Neural progenitor cell (in vitro differentiated cells): ENCODE measurements around the gene LRFN2. TPM values are rescaled to one million over a fixed set of nuclear protein-coding genes. Genes with fewer than 3 reads are reported as not detected.

Experiments
- DNase-seq: peaks from one replicate; pipeline ENCODE4 v3.0.0-alpha.2; 2016; ENCODE audit warnings: low spot score
- H2AFZ ChIP-seq: fragments of 200-600 bp; sonication (generic); replicated peaks from 2 replicates; pipeline ENCODE4 v1.6.1; 2016; ENCODE audit warnings: antibody characterized with exemption
- H3F3A ChIP-seq: fragments of 200-600 bp; sonication (generic); 2 replicates; pipeline ENCODE4 v1.6.1; 2016; ENCODE audit warnings: antibody characterized with exemption, low read depth
- H3K27ac ChIP-seq: fragments of 200-600 bp; sonication (generic); 2 replicates; pipeline ENCODE4 v1.5.1; 2016; ENCODE audit warnings: mild to moderate bottlenecking
- H3K27me3 ChIP-seq: fragments of 200-600 bp; sonication (generic); 2 replicates; pipeline ENCODE4 v1.6.1; 2016; ENCODE audit warnings: mild to moderate bottlenecking, moderate library complexity
- H3K36me3 ChIP-seq: fragments of 200-600 bp; sonication (generic); 2 replicates; pipeline ENCODE4 v1.5.1; 2016
- H3K4me1 ChIP-seq: fragments of 200-600 bp; sonication (generic); 2 replicates; pipeline ENCODE4 v1.6.1; 2016; ENCODE audit warnings: mixed run types
- H3K4me2 ChIP-seq: fragments of 200-600 bp; sonication (generic); 2 replicates; pipeline ENCODE4 v1.6.1; 2016
- H3K4me3 ChIP-seq: fragments of 200-600 bp; sonication (generic); 2 replicates; pipeline ENCODE4 v1.5.1; 2016
- H3K79me2 ChIP-seq: fragments of 200-600 bp; sonication (generic); 2 replicates; pipeline ENCODE4 v1.6.1; 2016; ENCODE audit warnings: low read depth
- H3K9ac ChIP-seq: fragments of 200-600 bp; sonication (generic); 2 replicates; pipeline ENCODE4 v1.6.1; 2016
- H3K9me3 ChIP-seq: fragments of 200-600 bp; sonication (generic); 2 replicates; pipeline ENCODE4 v1.5.1; 2016; ENCODE audit warnings: low read depth
- H4K20me1 ChIP-seq: fragments of 200-600 bp; sonication (generic); 2 replicates; pipeline ENCODE4 v1.6.1; 2016; ENCODE audit warnings: low read depth
- H3K27ac Mint-ChIP-seq: 3 replicates; pipeline ENCODE4 v1.8.0; 2021; ENCODE audit warnings: mixed read lengths
- H3K27me3 Mint-ChIP-seq: 2 replicates; pipeline ENCODE4 v1.8.0; 2022; ENCODE audit warnings: low read depth, mild to moderate bottlenecking, inconsistent platforms, moderate library complexity, mixed read lengths; ENCODE audit not compliant: insufficient read depth
- H3K36me3 Mint-ChIP-seq: 3 replicates; pipeline ENCODE4 v1.8.0; 2021; ENCODE audit warnings: mixed read lengths
- H3K4me1 Mint-ChIP-seq: 3 replicates; pipeline ENCODE4 v1.8.0; 2021; ENCODE audit warnings: mixed read lengths
- H3K4me3 Mint-ChIP-seq: 3 replicates; pipeline ENCODE4 v1.8.0; 2021; ENCODE audit warnings: mild to moderate bottlenecking, moderate library complexity, mixed read lengths
- H3K9me3 Mint-ChIP-seq: 3 replicates; pipeline ENCODE4 v1.8.0; 2020; ENCODE audit warnings: mixed read lengths
- CTCF ChIP-seq: fragments of 200-600 bp; sonication (generic); IDR thresholded peaks from 2 replicates; pipeline ENCODE4 v1.5.1; 2017; ENCODE audit warnings: antibody characterized with exemption, mild to moderate bottlenecking
- EZH2 ChIP-seq: fragments of 200-600 bp; sonication (generic); IDR thresholded peaks from 2 replicates; pipeline ENCODE4 v1.6.1; 2017; ENCODE audit warnings: antibody characterized with exemption, mild to moderate bottlenecking, moderate library complexity
- EZH2phosphoT487 ChIP-seq: fragments of 200-600 bp; sonication (generic); IDR thresholded peaks from 2 replicates; pipeline ENCODE4 v1.6.1; 2017; ENCODE audit warnings: antibody characterized with exemption
- total RNA-seq: library from RNA; depleted of rRNA; stranded (reverse); fragments of >200 nt; gene quantifications from 2 replicates; pipeline ENCODE4 v1.2.3, GENCODE V29; 2015; ENCODE audit warnings: low replicate concordance

Gene LRFN2
- total RNA-seq, 1 donor from 2014 or later: not detected

GRCh38 chr6:40521496-40521895 lies 65.7 kb downstream of the LRFN2 start:
- Histone ChIP-seq H3K4me2 (no peak overlapping the region), H3K9me3 (no peaks in the 10 kb centered on the region), H3K9ac (no peak overlapping the region), H3K36me3 (no peaks in the 10 kb centered on the region), H3K27ac (no peak overlapping the region), H2AFZ (no peak overlapping the region), H3F3A (peaks cover 3% of the 10 kb centered on the region), H3K4me3 (no peak overlapping the region), H3K27me3 (no peaks in the 10 kb centered on the region), H4K20me1 (no peaks in the 10 kb centered on the region), H3K79me2 (no peaks in the 10 kb centered on the region), H3K4me1 (peaks cover 16% of the 10 kb centered on the region)
- no peak overlapping the region for H3K4me3 Mint-ChIP-seq
- H3K4me1 Mint-ChIP-seq: peaks cover 24% of the 10 kb centered on the region
- no peak for DNase-seq
- TF ChIP-seq EZH2: no peak
- no peak for TF ChIP-seq CTCF
- TF ChIP-seq EZH2phosphoT487: no peak
- no peak overlapping the region for H3K27ac Mint-ChIP-seq
- no peaks in the 10 kb centered on the region for H3K36me3 Mint-ChIP-seq
- peaks cover 23% of the 10 kb centered on the region for H3K27me3 Mint-ChIP-seq
- H3K9me3 Mint-ChIP-seq: no peaks in the 10 kb centered on the region

GRCh38 chr6:40520678-40521077 lies 66.5 kb downstream of the LRFN2 start:
- peaks cover 3% of the 10 kb centered on the region for H3F3A ChIP-seq
- H3K4me1 Mint-ChIP-seq: peaks cover 24% of the 10 kb centered on the region
- H3K27me3 Mint-ChIP-seq: peaks cover 21% of the 10 kb centered on the region
- H3K4me3 Mint-ChIP-seq: no peak overlapping the region
- TF ChIP-seq EZH2phosphoT487 (no peak), CTCF (no peak), EZH2 (no peak)
- no peak overlapping the region for H3K4me3 ChIP-seq
- H3K79me2 ChIP-seq: no peaks in the 10 kb centered on the region
- no peak overlapping the region for H2AFZ ChIP-seq
- H3K9me3 Mint-ChIP-seq: no peaks in the 10 kb centered on the region
- H3K9ac ChIP-seq: no peak overlapping the region
- no peaks in the 10 kb centered on the region for H3K36me3 Mint-ChIP-seq
- no peaks in the 10 kb centered on the region for H3K36me3 ChIP-seq
- no peak overlapping the region for H3K27ac Mint-ChIP-seq
- no peaks in the 10 kb centered on the region for H4K20me1 ChIP-seq
- H3K9me3 ChIP-seq: no peaks in the 10 kb centered on the region
- H3K4me1 ChIP-seq: peaks cover 16% of the 10 kb centered on the region
- no peak overlapping the region for H3K27ac ChIP-seq
- no peaks in the 10 kb centered on the region for H3K27me3 ChIP-seq
- no peak overlapping the region for H3K4me2 ChIP-seq
- DNase-seq: no peak

GRCh38 chr6:40520084-40520483 lies 67.1 kb downstream of the LRFN2 start:
- H3K27ac Mint-ChIP-seq: peak overlapping the region; percentile 11
- H3K4me1 Mint-ChIP-seq: peaks cover 24% of the 10 kb centered on the region
- no peaks in the 10 kb centered on the region for H3K9me3 Mint-ChIP-seq
- H3K27me3 Mint-ChIP-seq: peaks cover 21% of the 10 kb centered on the region
- Histone ChIP-seq H3K79me2 (no peaks in the 10 kb centered on the region), H3K4me3 (no peak overlapping the region), H3K9ac (no peak overlapping the region), H2AFZ (no peak overlapping the region), H3K27me3 (no peaks in the 10 kb centered on the region), H3K27ac (no peak overlapping the region), H3K4me1 (peaks cover 16% of the 10 kb centered on the region), H3K9me3 (no peaks in the 10 kb centered on the region), H3K36me3 (no peaks in the 10 kb centered on the region), H3F3A (peaks cover 3% of the 10 kb centered on the region), H4K20me1 (no peaks in the 10 kb centered on the region), H3K4me2 (no peak overlapping the region)
- no peak overlapping the region for H3K4me3 Mint-ChIP-seq
- no peak for DNase-seq
- no peaks in the 10 kb centered on the region for H3K36me3 Mint-ChIP-seq
- no peak for TF ChIP-seq EZH2phosphoT487
- no peak for TF ChIP-seq CTCF
- no peak for TF ChIP-seq EZH2

- Histone ChIP-seq H3K4me1 (peaks cover 7% of the 10 kb centered on the region), H4K20me1 (no peaks in the 10 kb centered on the region), H3F3A (no peaks in the 10 kb centered on the region), H3K9ac (no peak overlapping the region), H3K4me2 (no peak overlapping the region), H3K27me3 (no peaks in the 10 kb centered on the region), H3K9me3 (no peaks in the 10 kb centered on the region), H2AFZ (no peak overlapping the region), H3K79me2 (no peaks in the 10 kb centered on the region), H3K4me3 (no peak overlapping the region), H3K27ac (no peak overlapping the region), H3K36me3 (no peaks in the 10 kb centered on the region)
- H3K9me3 Mint-ChIP-seq: no peaks in the 10 kb centered on the region
- H3K36me3 Mint-ChIP-seq: no peaks in the 10 kb centered on the region
- peaks cover 18% of the 10 kb centered on the region for H3K27me3 Mint-ChIP-seq
- peak; percentile 39 for DNase-seq
- TF ChIP-seq EZH2: no peak
- TF ChIP-seq EZH2phosphoT487: no peak
- no peak for TF ChIP-seq CTCF
- peaks cover 5% of the 10 kb centered on the region for H3K4me1 Mint-ChIP-seq
- H3K4me3 Mint-ChIP-seq: no peak overlapping the region
- H3K27ac Mint-ChIP-seq: no peak overlapping the region
Measured at GRCh38 chr6:40517654-40518053, 69.5 kb downstream of the LRFN2 start.
